HEK293T (cell line): Measurements from ENCODE around the gene UBE3B.

Experiments
- CTCF ChIA-PET: fragments of 350-600 bp; formaldehyde crosslinking; extraction: SDS; loops from one replicate; lab custom pipeline; 2021; ENCODE audit warnings: antibody characterized with exemption, inconsistent platforms; lab: Yijun Ruan, JAX
- POLR2A ChIA-PET: fragments of 350-600 bp; formaldehyde crosslinking; extraction: SDS; loops from one replicate; lab custom pipeline; 2020; ENCODE audit warnings: antibody characterized with exemption, inconsistent platforms; lab: Yijun Ruan, JAX
- DNase-seq: peaks from one replicate; pipeline ENCODE4 v3.0.0; 2012; ENCODE audit warnings: mixed read lengths; ENCODE audit errors: extremely low spot score
- ARNT ChIP-seq: fragments of 450-650 bp; IDR thresholded peaks from 2 replicates; pipeline ENCODE4 v1.6.1; 2017; ENCODE audit warnings: mild to moderate bottlenecking
- BHLHE40 ChIP-seq: fragments of 450-650 bp; IDR thresholded peaks from 2 replicates; pipeline ENCODE4 v1.6.1; 2016; ENCODE audit warnings: mild to moderate bottlenecking, moderate library complexity, borderline replicate concordance
- CTBP1 ChIP-seq: fragments of 450-650 bp; IDR thresholded peaks from 2 replicates; pipeline ENCODE4 v1.6.1; 2016; ENCODE audit warnings: borderline replicate concordance
- ELF4 ChIP-seq: fragments of 450-650 bp; IDR thresholded peaks from 2 replicates; pipeline ENCODE4 v1.6.1; 2017; ENCODE audit warnings: antibody characterized with exemption
- FOXA1 ChIP-seq: fragments of 450-650 bp; IDR thresholded peaks from 2 replicates; pipeline ENCODE4 v1.6.1; 2016; ENCODE audit warnings: mild to moderate bottlenecking
- FOXK2 ChIP-seq: fragments of 450-650 bp; IDR thresholded peaks from 2 replicates; pipeline ENCODE4 v1.6.1; 2016; ENCODE audit warnings: mild to moderate bottlenecking
- FOXM1 ChIP-seq: fragments of 450-650 bp; IDR thresholded peaks from 2 replicates; pipeline ENCODE4 v1.6.1; 2017; ENCODE audit warnings: mild to moderate bottlenecking, borderline replicate concordance
- HDGF ChIP-seq: fragments of 450-650 bp; IDR thresholded peaks from 2 replicates; pipeline ENCODE4 v1.6.1; 2017; ENCODE audit warnings: antibody characterized with exemption, borderline replicate concordance
- L3MBTL2 ChIP-seq: fragments of 450-650 bp; conservative IDR thresholded peaks from 2 replicates; pipeline ENCODE4 v1.6.1; 2016; ENCODE audit warnings: mild to moderate bottlenecking
- LEF1 ChIP-seq: fragments of 450-650 bp; IDR thresholded peaks from 2 replicates; pipeline ENCODE4 v1.6.1; 2017; ENCODE audit warnings: mild to moderate bottlenecking, borderline replicate concordance
- NFRKB ChIP-seq: fragments of 450-650 bp; IDR thresholded peaks from 2 replicates; pipeline ENCODE4 v1.6.1; 2016; ENCODE audit warnings: mild to moderate bottlenecking, moderate library complexity
- PKNOX1 ChIP-seq: fragments of 450-650 bp; IDR thresholded peaks from 2 replicates; pipeline ENCODE4 v1.6.1; 2016
- SP1 ChIP-seq: fragments of 450-650 bp; IDR thresholded peaks from 2 replicates; pipeline ENCODE4 v1.6.1; 2017
- SUZ12 ChIP-seq: fragments of 450-650 bp; IDR thresholded peaks from 2 replicates; pipeline ENCODE4 v1.6.1; 2016; ENCODE audit warnings: mild to moderate bottlenecking
- TARDBP ChIP-seq: fragments of 450-650 bp; IDR thresholded peaks from 2 replicates; pipeline ENCODE4 v1.6.1; 2016
- ZNF384 ChIP-seq: fragments of 450-650 bp; IDR thresholded peaks from 2 replicates; pipeline ENCODE4 v1.6.1; 2016

The UBE3B gene

DNA sequence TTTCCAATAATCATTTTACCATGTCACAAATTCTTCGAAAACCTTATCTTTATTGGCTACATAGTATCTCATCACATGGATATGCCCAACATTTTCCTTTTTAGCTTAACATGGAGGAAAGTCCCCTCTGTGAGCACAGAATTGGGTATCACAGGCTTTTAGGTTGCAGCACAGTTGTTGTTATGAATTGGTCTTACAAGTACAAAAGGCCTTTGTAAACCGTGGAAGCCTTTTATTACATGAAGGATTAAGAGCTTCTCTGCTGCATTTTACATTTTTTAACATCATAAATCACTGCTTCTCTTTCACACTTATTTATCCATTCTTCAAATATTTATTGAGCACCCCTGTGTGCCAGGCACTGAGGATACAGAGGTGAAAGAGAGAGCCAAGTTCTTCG is 26.2 kb downstream of the UBE3B start:
- no peak for DNase-seq
- TF ChIP-seq FOXM1 (no peak), NFRKB (no peak), ZNF384 (no peak), ELF4 (no peak), SP1 (no peak), BHLHE40 (no peak), CTBP1 (no peak), PKNOX1 (no peak), TARDBP (no peak), L3MBTL2 (no peak), FOXA1 (no peak), FOXK2 (no peak), ARNT (no peak), SUZ12 (no peak), LEF1 (no peak), HDGF (no peak)
- CTCF ChIA-PET, result no interaction called here
- POLR2A ChIA-PET, result no interaction called here

- POLR2A ChIA-PET, result no interaction called here
- CTCF ChIA-PET, result no interaction called here
- TF ChIP-seq ZNF384, result no peak
- no peak for TF ChIP-seq ELF4
- no peak for TF ChIP-seq SP1
- no peak for TF ChIP-seq CTBP1
- no peak for TF ChIP-seq NFRKB
- TF ChIP-seq PKNOX1, result no peak
- TF ChIP-seq LEF1, result no peak
- TF ChIP-seq FOXA1, result no peak
- no peak for TF ChIP-seq HDGF
- TF ChIP-seq FOXM1, result no peak
- no peak for TF ChIP-seq ARNT
- no peak for TF ChIP-seq BHLHE40
- no peak for DNase-seq
Measured at GRCh38 chr12:109504068-109504467, 26.6 kb downstream of the UBE3B start.

DNA sequence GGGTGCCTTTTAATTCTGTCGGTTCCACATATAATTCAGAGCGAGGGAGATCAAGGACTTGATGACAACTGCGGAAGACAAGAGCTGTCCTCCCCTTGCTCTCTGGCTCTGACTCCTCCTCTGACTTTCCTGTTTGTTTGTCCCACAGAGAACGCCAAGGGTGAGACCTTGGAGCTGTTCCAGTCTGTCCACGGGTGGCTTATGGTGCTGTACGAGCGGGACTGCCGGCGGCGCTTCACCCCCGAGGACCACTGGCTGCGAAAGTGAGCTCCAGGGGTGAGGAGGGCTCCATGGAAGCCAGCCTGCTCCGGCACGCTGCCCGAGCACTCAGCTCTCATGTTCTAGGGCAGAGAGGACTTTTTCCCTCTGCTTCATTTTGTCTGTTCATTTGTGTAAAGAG is 32.8 kb downstream of the UBE3B start:
- DNase-seq, result no peak
- ChIA-PET POLR2A (no interaction called here), CTCF (no interaction called here)
- TF ChIP-seq PKNOX1, result no peak
- no peak for TF ChIP-seq SP1
- TF ChIP-seq TARDBP, result no peak
- TF ChIP-seq ZNF384, result no peak
- no peak for TF ChIP-seq CTBP1
- TF ChIP-seq ELF4, result no peak
- TF ChIP-seq FOXK2, result no peak
- no peak for TF ChIP-seq HDGF
- no peak for TF ChIP-seq FOXA1
- TF ChIP-seq NFRKB, result no peak
- no peak for TF ChIP-seq SUZ12
- no peak for TF ChIP-seq FOXM1
- no peak for TF ChIP-seq BHLHE40
- TF ChIP-seq ARNT, result no peak
- TF ChIP-seq LEF1, result no peak

- TF ChIP-seq PKNOX1 (no peak), L3MBTL2 (no peak), ZNF384 (no peak), NFRKB (no peak), SP1 (no peak), ELF4 (no peak), HDGF (no peak), FOXM1 (no peak), CTBP1 (no peak), FOXA1 (no peak), SUZ12 (no peak), BHLHE40 (no peak), ARNT (no peak), LEF1 (no peak), TARDBP (no peak), FOXK2 (no peak)
- POLR2A ChIA-PET, result no interaction called here
- DNase-seq, result no peak
- CTCF ChIA-PET, result no interaction called here
Measured at GRCh38 chr12:109512608-109513007, 35.2 kb downstream of the UBE3B start.

DNA sequence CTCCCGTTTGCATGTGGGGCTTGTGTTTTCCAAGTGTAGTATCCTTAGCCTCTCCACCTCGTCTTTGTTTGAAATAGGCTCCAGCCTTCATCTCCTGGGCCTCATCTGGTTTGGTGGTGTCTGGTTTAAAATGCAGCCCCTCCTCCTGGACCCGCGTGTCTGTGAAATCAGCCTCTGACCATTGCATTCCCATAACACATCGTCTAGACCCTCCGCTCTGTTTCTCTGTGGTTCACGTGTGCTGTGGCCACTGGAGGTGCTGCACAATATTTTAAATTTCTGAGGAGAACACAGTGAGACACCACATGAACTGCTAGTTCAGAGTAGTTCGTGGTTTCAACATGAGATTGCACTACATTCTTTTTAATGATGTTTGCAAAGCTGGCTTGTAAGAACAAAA is 35.6 kb downstream of the UBE3B start:
- ChIA-PET POLR2A (no interaction called here), CTCF (no interaction called here)
- TF ChIP-seq FOXM1 (no peak), TARDBP (no peak), L3MBTL2 (no peak), SUZ12 (no peak), ZNF384 (no peak), CTBP1 (no peak)
- DNase-seq, result no peak

DNA sequence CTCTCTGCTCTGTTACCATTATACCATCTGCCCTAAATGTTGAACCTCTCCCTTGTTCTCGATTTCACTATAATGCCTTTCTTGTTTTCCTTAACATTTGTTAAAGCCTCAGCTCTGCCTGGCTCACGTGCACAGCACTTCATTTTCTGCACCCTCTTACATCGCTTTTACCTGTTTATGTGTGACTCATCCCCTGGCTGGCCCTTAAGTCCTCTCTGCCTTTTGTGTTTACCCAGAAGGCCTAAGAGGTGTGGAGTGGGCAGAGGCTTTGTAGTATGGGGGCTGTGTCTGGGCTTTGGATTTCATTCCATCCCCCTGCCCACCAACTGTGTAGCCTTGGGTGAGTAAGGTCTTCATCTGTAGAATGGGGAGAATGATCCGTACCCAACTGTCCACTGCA is 36.5 kb downstream of the UBE3B start:
- CTCF ChIA-PET, result no interaction called here
- no peak for DNase-seq
- POLR2A ChIA-PET, result no interaction called here
- TF ChIP-seq ZNF384 (no peak), HDGF (no peak), L3MBTL2 (no peak), ELF4 (no peak), TARDBP (no peak), BHLHE40 (no peak)
